ENCODE results near the gene FLYWCH1. TPM values are rescaled to one million over a fixed set of nuclear protein-coding genes. Genes with fewer than 3 reads are reported as not detected.

Gene FLYWCH1
- total and polyA plus RNA-seq, 9 of the 15 experiments (the other 6 are each of a cell fraction or from before 2014, with no cell fraction given): 0.18 to 33.6 (median 11.3) TPM

DNA sequence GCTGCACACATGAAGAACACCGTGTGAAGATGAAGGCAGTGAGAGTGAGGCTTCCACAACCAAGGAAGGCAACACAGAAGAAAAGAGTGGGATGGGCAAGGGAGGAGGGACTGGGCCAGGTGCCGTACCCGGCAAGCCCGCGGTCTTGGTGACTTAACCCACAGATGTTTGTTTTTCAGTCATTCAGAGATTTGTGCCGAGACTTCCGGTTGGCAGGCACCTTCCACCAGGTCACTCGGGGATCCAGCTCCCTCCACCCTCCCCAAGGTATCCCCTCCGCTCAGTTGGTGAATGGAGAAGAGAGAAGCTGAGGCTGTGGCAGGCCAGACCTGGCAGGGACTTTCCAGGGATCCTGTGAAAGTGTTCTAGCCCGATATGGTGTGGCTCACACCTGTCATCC lies 47.5 kb downstream of the FLYWCH1 start:
- Histone ChIP-seq H3K4me2 (ENCODE audit: insufficient read depth, low read length) (no peak overlapping the region), H4K20me1 (replicated peaks; ENCODE audit: control insufficient read depth, insufficient read depth, low read length) (no peaks in the 10 kb centered on the region; the same call in 1 of the 2 replicates), H3K36me3 (ENCODE audit: control insufficient read depth, insufficient read depth, low read length) (no peaks in the 10 kb centered on the region), H3K9ac (ENCODE audit: insufficient read depth in 1 of 2, low read depth in 2 of 2, low read length in 2 of 2) (peak overlapping the region in 1 of 2 experiments; percentile 19; a peak in 1 of 4 replicates), H3K9me1 (ENCODE audit: control insufficient read depth, insufficient read depth, low read length) (no peaks in the 10 kb centered on the region), H3K79me2 (ENCODE audit: control insufficient read depth, insufficient read depth, low read length) (no peaks in the 10 kb centered on the region), H2AFZ (ENCODE audit: low read depth, low read length) (no peak overlapping the region), H3K9me3 (replicated peaks; ENCODE audit: control insufficient read depth, insufficient read depth, low read depth, low read length) (no peaks in the 10 kb centered on the region), H3K27me3 (ENCODE audit: control insufficient read depth in 2 of 2, insufficient read depth in 2 of 2, low read length in 2 of 2) (peaks cover 0 to 10% of the 10 kb centered on the region in 2 experiments; a peak in 2 of 5 replicates), H3K4me3 (no peak overlapping the region), H3K27ac (ENCODE audit: extremely low read depth, low read depth, low read length) (no peak overlapping the region), H3K4me1 (replicated peaks in 1 of 2; ENCODE audit: control insufficient read depth in 2 of 2, insufficient read depth in 2 of 2, low read length in 2 of 2) (peaks cover 0 to 61% of the 10 kb centered on the region in 2 experiments; a peak in 4 of 5 replicates)
- ChIA-PET POLR2A (interaction anchor here (0.6 to 1.6 kb wide), 4 partner anchors 11 to 127 kb away, joined by 3 to 4 read pairs (median 4); no protein-coding TSS in a partner anchor), CTCF (ENCODE audit: low intra/inter-chr PET ratio) (no interaction called here)
- ATAC-seq (no peak), DNase-seq (ENCODE audit: extremely low read depth in 1 of 4, low spot score in 3 of 4) (no peak), FAIRE-seq (no peak)
- BruUV-seq (replicated peaks): no TSS peak
- TF ChIP-seq, protein P1, sequence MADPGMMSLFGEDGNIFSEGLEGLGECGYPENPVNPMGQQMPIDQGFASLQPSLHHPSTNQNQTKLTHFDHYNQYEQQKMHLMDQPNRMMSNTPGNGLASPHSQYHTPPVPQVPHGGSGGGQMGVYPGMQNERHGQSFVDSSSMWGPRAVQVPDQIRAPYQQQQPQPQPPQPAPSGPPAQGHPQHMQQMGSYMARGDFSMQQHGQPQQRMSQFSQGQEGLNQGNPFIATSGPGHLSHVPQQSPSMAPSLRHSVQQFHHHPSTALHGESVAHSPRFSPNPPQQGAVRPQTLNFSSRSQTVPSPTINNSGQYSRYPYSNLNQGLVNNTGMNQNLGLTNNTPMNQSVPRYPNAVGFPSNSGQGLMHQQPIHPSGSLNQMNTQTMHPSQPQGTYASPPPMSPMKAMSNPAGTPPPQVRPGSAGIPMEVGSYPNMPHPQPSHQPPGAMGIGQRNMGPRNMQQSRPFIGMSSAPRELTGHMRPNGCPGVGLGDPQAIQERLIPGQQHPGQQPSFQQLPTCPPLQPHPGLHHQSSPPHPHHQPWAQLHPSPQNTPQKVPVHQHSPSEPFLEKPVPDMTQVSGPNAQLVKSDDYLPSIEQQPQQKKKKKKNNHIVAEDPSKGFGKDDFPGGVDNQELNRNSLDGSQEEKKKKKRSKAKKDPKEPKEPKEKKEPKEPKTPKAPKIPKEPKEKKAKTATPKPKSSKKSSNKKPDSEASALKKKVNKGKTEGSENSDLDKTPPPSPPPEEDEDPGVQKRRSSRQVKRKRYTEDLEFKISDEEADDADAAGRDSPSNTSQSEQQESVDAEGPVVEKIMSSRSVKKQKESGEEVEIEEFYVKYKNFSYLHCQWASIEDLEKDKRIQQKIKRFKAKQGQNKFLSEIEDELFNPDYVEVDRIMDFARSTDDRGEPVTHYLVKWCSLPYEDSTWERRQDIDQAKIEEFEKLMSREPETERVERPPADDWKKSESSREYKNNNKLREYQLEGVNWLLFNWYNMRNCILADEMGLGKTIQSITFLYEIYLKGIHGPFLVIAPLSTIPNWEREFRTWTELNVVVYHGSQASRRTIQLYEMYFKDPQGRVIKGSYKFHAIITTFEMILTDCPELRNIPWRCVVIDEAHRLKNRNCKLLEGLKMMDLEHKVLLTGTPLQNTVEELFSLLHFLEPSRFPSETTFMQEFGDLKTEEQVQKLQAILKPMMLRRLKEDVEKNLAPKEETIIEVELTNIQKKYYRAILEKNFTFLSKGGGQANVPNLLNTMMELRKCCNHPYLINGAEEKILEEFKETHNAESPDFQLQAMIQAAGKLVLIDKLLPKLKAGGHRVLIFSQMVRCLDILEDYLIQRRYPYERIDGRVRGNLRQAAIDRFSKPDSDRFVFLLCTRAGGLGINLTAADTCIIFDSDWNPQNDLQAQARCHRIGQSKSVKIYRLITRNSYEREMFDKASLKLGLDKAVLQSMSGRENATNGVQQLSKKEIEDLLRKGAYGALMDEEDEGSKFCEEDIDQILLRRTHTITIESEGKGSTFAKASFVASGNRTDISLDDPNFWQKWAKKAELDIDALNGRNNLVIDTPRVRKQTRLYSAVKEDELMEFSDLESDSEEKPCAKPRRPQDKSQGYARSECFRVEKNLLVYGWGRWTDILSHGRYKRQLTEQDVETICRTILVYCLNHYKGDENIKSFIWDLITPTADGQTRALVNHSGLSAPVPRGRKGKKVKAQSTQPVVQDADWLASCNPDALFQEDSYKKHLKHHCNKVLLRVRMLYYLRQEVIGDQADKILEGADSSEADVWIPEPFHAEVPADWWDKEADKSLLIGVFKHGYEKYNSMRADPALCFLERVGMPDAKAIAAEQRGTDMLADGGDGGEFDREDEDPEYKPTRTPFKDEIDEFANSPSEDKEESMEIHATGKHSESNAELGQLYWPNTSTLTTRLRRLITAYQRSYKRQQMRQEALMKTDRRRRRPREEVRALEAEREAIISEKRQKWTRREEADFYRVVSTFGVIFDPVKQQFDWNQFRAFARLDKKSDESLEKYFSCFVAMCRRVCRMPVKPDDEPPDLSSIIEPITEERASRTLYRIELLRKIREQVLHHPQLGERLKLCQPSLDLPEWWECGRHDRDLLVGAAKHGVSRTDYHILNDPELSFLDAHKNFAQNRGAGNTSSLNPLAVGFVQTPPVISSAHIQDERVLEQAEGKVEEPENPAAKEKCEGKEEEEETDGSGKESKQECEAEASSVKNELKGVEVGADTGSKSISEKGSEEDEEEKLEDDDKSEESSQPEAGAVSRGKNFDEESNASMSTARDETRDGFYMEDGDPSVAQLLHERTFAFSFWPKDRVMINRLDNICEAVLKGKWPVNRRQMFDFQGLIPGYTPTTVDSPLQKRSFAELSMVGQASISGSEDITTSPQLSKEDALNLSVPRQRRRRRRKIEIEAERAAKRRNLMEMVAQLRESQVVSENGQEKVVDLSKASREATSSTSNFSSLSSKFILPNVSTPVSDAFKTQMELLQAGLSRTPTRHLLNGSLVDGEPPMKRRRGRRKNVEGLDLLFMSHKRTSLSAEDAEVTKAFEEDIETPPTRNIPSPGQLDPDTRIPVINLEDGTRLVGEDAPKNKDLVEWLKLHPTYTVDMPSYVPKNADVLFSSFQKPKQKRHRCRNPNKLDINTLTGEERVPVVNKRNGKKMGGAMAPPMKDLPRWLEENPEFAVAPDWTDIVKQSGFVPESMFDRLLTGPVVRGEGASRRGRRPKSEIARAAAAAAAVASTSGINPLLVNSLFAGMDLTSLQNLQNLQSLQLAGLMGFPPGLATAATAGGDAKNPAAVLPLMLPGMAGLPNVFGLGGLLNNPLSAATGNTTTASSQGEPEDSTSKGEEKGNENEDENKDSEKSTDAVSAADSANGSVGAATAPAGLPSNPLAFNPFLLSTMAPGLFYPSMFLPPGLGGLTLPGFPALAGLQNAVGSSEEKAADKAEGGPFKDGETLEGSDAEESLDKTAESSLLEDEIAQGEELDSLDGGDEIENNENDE (IDR thresholded peaks at IDR 0.05; ENCODE audit: low read depth, low read length): no peak
- TF ChIP-seq SMARCE1 (IDR thresholded peaks at IDR 0.05) (no peak), ZNF347 (CRISPR knock-in tag; IDR thresholded peaks at IDR 0.05; ENCODE audit: low read depth) (no peak), NFATC3 (IDR thresholded peaks at IDR 0.05) (no peak), ZC3H11A (IDR thresholded peaks at IDR 0.05; ENCODE audit: low read depth, low read length) (no peak)
- TF ChIP-seq, protein P2, sequence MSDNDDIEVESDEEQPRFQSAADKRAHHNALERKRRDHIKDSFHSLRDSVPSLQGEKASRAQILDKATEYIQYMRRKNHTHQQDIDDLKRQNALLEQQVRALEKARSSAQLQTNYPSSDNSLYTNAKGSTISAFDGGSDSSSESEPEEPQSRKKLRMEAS (CRISPR knock-in tag; IDR thresholded peaks at IDR 0.05): 0 out of 2 replicates have a peak, but pooled peaks have one; percentile 12
- in situ Hi-C loops (cut with MboI) (no loop called here), intact Hi-C loops (cut with micrococcal nuclease) (no loop called here)
- 14% methylated on average over 10 of the region's 10 CpGs for WGBS (ENCODE audit: insufficient coverage, low coverage, missing lambda C conversion rate)

Data from K562 (cell line).